DMS153 treated with DMSO at 0.1 percent for 48 hours (cell line): ENCODE measurements around the gene RNASET2.

Source experiments
- DNase-seq: peaks from one replicate; lab custom pipeline; 2025; ENCODE audit not compliant: unreplicated experiment; lab: John Stamatoyannopoulos, UW

The RNASET2 gene

GRCh38 chr6:166956444-166957086 is at the start of gene RNASET2:
Gene RNASET2 (minus strand): TSS chr6:166956550. CDS start chr6:166956182, 368 bp downstream.
- DNase-seq = peak; percentile 74

- DNase-seq = no peak
Observed at GRCh38 chr6:167005350-167006159, 49.2 kb upstream of the RNASET2 start.

GRCh38 chr6:167000759-167001158 is 44.4 kb upstream of the RNASET2 start:
- no peak for DNase-seq

- no peak for DNase-seq
Observed at GRCh38 chr6:166999884-167000253, 43.5 kb upstream of the RNASET2 start.

GRCh38 chr6:166999145-166999883 is 43.0 kb upstream of the RNASET2 start, which contains the start of gene CEP43:
Gene CEP43 (plus strand): TSS chr6:166999397. CDS start chr6:166999413, 16 bp downstream.
- peak; percentile 85 for DNase-seq

GRCh38 chr6:166998256-166999144 is 42.1 kb upstream of the RNASET2 start:
- DNase-seq = no peak

GRCh38 chr6:166997768-166998255 is 41.5 kb upstream of the RNASET2 start:
- DNase-seq = peak; percentile 20

GRCh38 chr6:166997348-166997747 is 41.0 kb upstream of the RNASET2 start:
- DNase-seq = no peak

GRCh38 chr6:166996406-166996805 is 40.1 kb upstream of the RNASET2 start:
- no peak for DNase-seq

GRCh38 chr6:166989427-166990032 is 33.2 kb upstream of the RNASET2 start:
- no peak for DNase-seq

- no peak for DNase-seq
Observed at GRCh38 chr6:166988674-166989201, 32.4 kb upstream of the RNASET2 start.

- no peak for DNase-seq
Observed at GRCh38 chr6:166987930-166988329, 31.6 kb upstream of the RNASET2 start.

GRCh38 chr6:166987448-166987847 is 31.1 kb upstream of the RNASET2 start:
- DNase-seq = no peak

- DNase-seq = no peak
Observed at GRCh38 chr6:166980738-166981137, 24.4 kb upstream of the RNASET2 start.

GRCh38 chr6:166977621-166978525 is 21.5 kb upstream of the RNASET2 start:
- no peak for DNase-seq

GRCh38 chr6:166976636-166977035 is 20.3 kb upstream of the RNASET2 start:
- no peak for DNase-seq

GRCh38 chr6:166972101-166972500 is 15.8 kb upstream of the RNASET2 start:
- DNase-seq = no peak

- DNase-seq = no peak
Observed at GRCh38 chr6:166971271-166971670, 14.9 kb upstream of the RNASET2 start.

GRCh38 chr6:166970776-166971175 is 14.4 kb upstream of the RNASET2 start:
- DNase-seq = no peak
